ENCODE measurements around the gene KLF5.
A peak's percentile ranks its signal among the peaks of the same experiment; 100 is the strongest.

KLF5 gene

GRCh38 chr13:73058736-73059459 lies at the start of gene KLF5:
TSS of gene KLF5 (plus strand) at chr13:73059005. CDS start at chr13:73059328, 323 bp downstream.
- peak within 1 kb of the TSS; percentile 85 for H3K27ac ChIP-seq
- TF ChIP-seq CTCF (IDR thresholded peaks at IDR 0.05), result no peak
- no peak for TF ChIP-seq ZFX (IDR thresholded peaks at IDR 0.05; ENCODE audit: borderline replicate concordance)

GRCh38 chr13:73011751-73012150 lies 47.1 kb upstream of the KLF5 start:
- no peak overlapping the region for H3K27ac ChIP-seq
- no peak for TF ChIP-seq CTCF (IDR thresholded peaks at IDR 0.05)
- TF ChIP-seq ZFX (IDR thresholded peaks at IDR 0.05; ENCODE audit: borderline replicate concordance), result no peak

GRCh38 chr13:73015805-73016204 lies 43.0 kb upstream of the KLF5 start:
- TF ChIP-seq CTCF (IDR thresholded peaks at IDR 0.05) (no peak), ZFX (IDR thresholded peaks at IDR 0.05; ENCODE audit: borderline replicate concordance) (no peak)
- H3K27ac ChIP-seq, result no peak overlapping the region

- H3K27ac ChIP-seq, result no peak overlapping the region
- no peak for TF ChIP-seq CTCF (IDR thresholded peaks at IDR 0.05)
- no peak for TF ChIP-seq ZFX (IDR thresholded peaks at IDR 0.05; ENCODE audit: borderline replicate concordance)
These were observed 40.5 kb upstream of the KLF5 start for GRCh38 chr13:73018336-73018735.

GRCh38 chr13:73025217-73026012 lies 33.4 kb upstream of the KLF5 start:
- H3K27ac ChIP-seq, result no peak overlapping the region

GRCh38 chr13:73034901-73035300 lies 23.9 kb upstream of the KLF5 start:
- no peak overlapping the region for H3K27ac ChIP-seq
- TF ChIP-seq ZFX (IDR thresholded peaks at IDR 0.05; ENCODE audit: borderline replicate concordance), result no peak
- no peak for TF ChIP-seq CTCF (IDR thresholded peaks at IDR 0.05)

More at GRCh38 chr13:73025217-73026012, 33.4 kb upstream of the KLF5 start:
- TF ChIP-seq ZFX (IDR thresholded peaks at IDR 0.05; ENCODE audit: borderline replicate concordance), result no peak
- TF ChIP-seq CTCF (IDR thresholded peaks at IDR 0.05), result no peak

GRCh38 chr13:73035660-73036059 lies 23.1 kb upstream of the KLF5 start:
- H3K27ac ChIP-seq, result no peak overlapping the region
- no peak for TF ChIP-seq ZFX (IDR thresholded peaks at IDR 0.05; ENCODE audit: borderline replicate concordance)

Measured in 22Rv1 (cell line).